DOHH2 (cell line): ENCODE results near the gene MMEL1.

Experiments used
- CTCF ChIP-seq: fragments of 200-600 bp; sonication (generic); IDR thresholded peaks from one replicate; pipeline ENCODE4 v1.5.1; 2014; ENCODE audit warnings: antibody characterized with exemption, mild to moderate bottlenecking, low read depth, low read length; ENCODE audit not compliant: poor library complexity, severe bottlenecking
- EZH2phosphoT487 ChIP-seq: fragments of 200-600 bp; sonication (generic); IDR thresholded peaks from 2 replicates; pipeline ENCODE4 v1.6.1; 2017; ENCODE audit warnings: borderline replicate concordance, mild to moderate bottlenecking, antibody characterized with exemption, low read length, moderate library complexity, mixed read lengths

GRCh38 chr1:2545754-2546514 is 86.9 kb downstream of the MMEL1 start:
- TF ChIP-seq CTCF (no peak), EZH2phosphoT487 (no peak)
